Tibial nerve (tissue), 3 donors: ENCODE measurements around the gene SMIM9.

ENCODE experiments used
- CTCF ChIP-seq, 5 experiments: fragments of 200-600 bp in 3 of 5; fragments of 450-650 bp in 2 of 5; sonication (generic) in 3 of 5; IDR thresholded peaks; one replicate each; pipeline ENCODE4 v1.5.1; 2016 to 2019; ENCODE audit warnings: antibody characterized with exemption in 5 of 5, mild to moderate bottlenecking in 3 of 5, moderate library complexity in 2 of 5
- POLR2A ChIP-seq, 2 donors: fragments of 450-650 bp; IDR thresholded peaks; one replicate each; pipeline ENCODE4 v1.6.1; 2017; ENCODE audit warnings: antibody characterized with exemption in 2 of 2, mild to moderate bottlenecking in 2 of 2, moderate library complexity in 2 of 2

DNA sequence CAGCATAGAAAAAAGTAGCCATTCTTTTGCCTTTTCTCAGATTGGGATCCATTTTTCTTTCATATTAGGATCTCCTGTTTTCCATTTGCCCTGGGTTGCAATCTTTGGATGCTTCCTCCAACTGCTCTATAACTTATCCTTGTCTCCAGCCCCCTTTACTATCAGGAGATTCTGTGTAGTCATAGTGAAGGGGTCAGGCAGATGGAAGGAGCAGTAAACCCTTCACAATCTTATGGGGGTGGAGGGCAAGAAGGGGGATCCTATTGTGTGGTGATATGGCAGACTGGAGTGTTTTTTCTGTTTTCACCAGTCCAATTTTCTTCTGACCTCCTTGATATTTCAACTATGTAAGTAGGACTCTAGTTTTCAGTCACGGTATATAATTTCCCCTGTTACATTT is 1.7 kb upstream of the SMIM9 start:
- no peak for TF ChIP-seq CTCF (IDR thresholded peaks at IDR 0.05)
- no peak for TF ChIP-seq POLR2A (IDR thresholded peaks at IDR 0.05)
